SK-N-MC (cell line): ENCODE measurements around the gene TOM1L2.
"Not testable (repeated sequence)": the region's sequence is repeated elsewhere in the genome, so short reads cannot be mapped to it uniquely, and the experiment has no call there.

ENCODE experiments used
- DNase-seq: peaks from one replicate; pipeline ENCODE4 v3.0.0-alpha.2; 2011; ENCODE audit warnings: low read depth, low spot score
- H3K27ac ChIP-seq: fragments of 200-600 bp; sonication (generic); 2 replicates; pipeline ENCODE4 v1.5.1; 2016; ENCODE audit warnings: mixed run types
- H3K36me3 ChIP-seq: fragments of 200-600 bp; sonication (generic); 2 replicates; pipeline ENCODE4 v1.6.1; 2017; ENCODE audit warnings: antibody characterized with exemption, low read length, mixed read lengths; ENCODE audit not compliant: insufficient read depth
- H3K4me3 ChIP-seq: fragments of 200-600 bp; sonication (generic); 2 replicates; pipeline ENCODE4 v1.5.1; 2016
- H3K9ac ChIP-seq: fragments of 200-600 bp; sonication (generic); 2 replicates; pipeline ENCODE4 v1.8.0; 2017; ENCODE audit warnings: mixed run types, mixed read lengths; ENCODE audit not compliant: insufficient read length
- H3K9me3 ChIP-seq: fragments of 200-600 bp; sonication (generic); 2 replicates; pipeline ENCODE4 v1.6.1; 2017; ENCODE audit warnings: low read depth, mild to moderate bottlenecking, antibody characterized with exemption, low read length, moderate library complexity, mixed read lengths
- EZH2 ChIP-seq: fragments of 200-600 bp; sonication (generic); IDR thresholded peaks from one replicate; pipeline ENCODE4 v1.6.1; 2017; ENCODE audit warnings: antibody characterized with exemption
- FOXP2 ChIP-seq: optimal IDR thresholded peaks from 2 replicates; pipeline ENCODE3; 2011; ENCODE audit warnings: mild to moderate bottlenecking, moderate library complexity; ENCODE audit not compliant: insufficient read depth; ENCODE audit errors: extremely low read length, control extremely low read depth
- POLR2AphosphoS5 ChIP-seq: IDR thresholded peaks from 2 replicates; pipeline ENCODE4 v1.6.1; 2012; ENCODE audit warnings: mild to moderate bottlenecking, low read depth, low read length, borderline replicate concordance

The TOM1L2 gene

GRCh38 chr17:18002171-18002570, 30.0 kb upstream of the TOM1L2 start:
- TF ChIP-seq POLR2AphosphoS5 (no peak), FOXP2 (no peak), EZH2 (no peak)
- no peak overlapping the region for H3K9ac ChIP-seq

GRCh38 chr17:18000030-18000408, 27.8 kb upstream of the TOM1L2 start:
- no peak overlapping the region for H3K4me3 ChIP-seq
- TF ChIP-seq POLR2AphosphoS5, result no peak
- no peak for TF ChIP-seq EZH2
- TF ChIP-seq FOXP2, result no peak
- no peaks in the 10 kb centered on the region for H3K9me3 ChIP-seq
- no peaks in the 10 kb centered on the region for H3K36me3 ChIP-seq
- no peak overlapping the region for H3K9ac ChIP-seq
- no peak overlapping the region for H3K27ac ChIP-seq
- DNase-seq, result no peak

More at GRCh38 chr17:18002171-18002570, 30.0 kb upstream of the TOM1L2 start:
- Histone ChIP-seq H3K4me3 (no peak overlapping the region), H3K27ac (no peak overlapping the region), H3K9me3 (no peaks in the 10 kb centered on the region), H3K36me3 (no peaks in the 10 kb centered on the region)
- no peak for DNase-seq

GRCh38 chr17:17999364-18000029, 27.3 kb upstream of the TOM1L2 start:
- no peak for DNase-seq
- no peak overlapping the region for H3K9ac ChIP-seq
- H3K4me3 ChIP-seq, result no peak overlapping the region
- H3K36me3 ChIP-seq, result no peaks in the 10 kb centered on the region
- no peak overlapping the region for H3K27ac ChIP-seq
- no peaks in the 10 kb centered on the region for H3K9me3 ChIP-seq
- no peak for TF ChIP-seq EZH2
- no peak for TF ChIP-seq FOXP2
- TF ChIP-seq POLR2AphosphoS5, result no peak

- Histone ChIP-seq H3K27ac (no peak overlapping the region), H3K36me3 (no peaks in the 10 kb centered on the region), H3K9me3 (no peaks in the 10 kb centered on the region), H3K4me3 (no peak overlapping the region), H3K9ac (no peak overlapping the region)
- TF ChIP-seq FOXP2 (no peak), POLR2AphosphoS5 (no peak), EZH2 (no peak)
- DNase-seq, result no peak
These were observed 26.7 kb upstream of the TOM1L2 start for GRCh38 chr17:17998934-17999333.

GRCh38 chr17:17995887-17996286, 23.7 kb upstream of the TOM1L2 start:
- not testable (repeated sequence) for H3K36me3 ChIP-seq, H3K9ac ChIP-seq, DNase-seq, H3K9me3 ChIP-seq, H3K4me3 ChIP-seq, H3K27ac ChIP-seq

- H3K4me3 ChIP-seq, result no peak overlapping the region
- no peak overlapping the region for H3K27ac ChIP-seq
- no peak for DNase-seq
- no peaks in the 10 kb centered on the region for H3K9me3 ChIP-seq
- H3K9ac ChIP-seq, result no peak overlapping the region
- TF ChIP-seq FOXP2 (no peak), POLR2AphosphoS5 (no peak)
- H3K36me3 ChIP-seq, result no peaks in the 10 kb centered on the region
These were observed 22.3 kb upstream of the TOM1L2 start for GRCh38 chr17:17994271-17995069.

- H3K27ac ChIP-seq, result no peak overlapping the region
- DNase-seq, result no peak
- H3K4me3 ChIP-seq, result no peak overlapping the region
- no peaks in the 10 kb centered on the region for H3K36me3 ChIP-seq
- H3K9me3 ChIP-seq, result no peaks in the 10 kb centered on the region
- TF ChIP-seq FOXP2, result no peak
- no peak for TF ChIP-seq POLR2AphosphoS5
- no peak for TF ChIP-seq EZH2
- no peak overlapping the region for H3K9ac ChIP-seq
These were observed 21.7 kb upstream of the TOM1L2 start for GRCh38 chr17:17993852-17994251.

- Histone ChIP-seq H3K36me3 (no peaks in the 10 kb centered on the region), H3K9ac (no peak overlapping the region), H3K9me3 (no peaks in the 10 kb centered on the region), H3K4me3 (no peak overlapping the region), H3K27ac (no peak overlapping the region)
- DNase-seq, result no peak
- TF ChIP-seq FOXP2 (no peak), POLR2AphosphoS5 (no peak), EZH2 (no peak)
These were observed 21.2 kb upstream of the TOM1L2 start for GRCh38 chr17:17993366-17993765.
